Astrocyte of the cerebellum (primary cell): ENCODE results near the gene AOPEP.

Experiments used
- DNase-seq: peaks from one replicate; pipeline ENCODE4 v3.0.0-alpha.2; 2011; ENCODE audit warnings: low read depth
- H3K4me3 ChIP-seq: 2 replicates; pipeline ENCODE4 v1.5.1; 2011; ENCODE audit warnings: mild to moderate bottlenecking, low read depth, low read length, moderate library complexity
- CTCF ChIP-seq: IDR thresholded peaks from 2 replicates; pipeline ENCODE4 v1.5.1; 2012; ENCODE audit warnings: low read length, low read depth, moderate library complexity, mild to moderate bottlenecking; ENCODE audit errors: missing control alignments
- in situ Hi-C: cut with HindIII; loops from 2 replicates; pipeline ENCODE4 v1.10.0; 2017; ENCODE audit warnings: low sequenced_read_pairs

AOPEP gene

GRCh38 chr9:95023217-95024003, 296.9 kb downstream of the AOPEP start:
- in situ Hi-C loops, result no loop called here
- peak; percentile 73 for DNase-seq
- no peak overlapping the region for H3K4me3 ChIP-seq
- TF ChIP-seq CTCF, result no peak

- in situ Hi-C loops, result no loop called here
- no peak overlapping the region for H3K4me3 ChIP-seq
- no peak for DNase-seq
- TF ChIP-seq CTCF, result no peak
These were observed 297.7 kb downstream of the AOPEP start for GRCh38 chr9:95024097-95024671.

GRCh38 chr9:95025213-95026147, 299.0 kb downstream of the AOPEP start:
- H3K4me3 ChIP-seq, result no peak overlapping the region
- peak; percentile 58 for TF ChIP-seq CTCF
- in situ Hi-C loops, result no loop called here
- DNase-seq, result peak; percentile 65

- no peak overlapping the region for H3K4me3 ChIP-seq
- no peak for TF ChIP-seq CTCF
- in situ Hi-C loops, result no loop called here
- DNase-seq, result no peak
These were observed 299.6 kb downstream of the AOPEP start for GRCh38 chr9:95026148-95026524.

- H3K4me3 ChIP-seq, result no peak overlapping the region
- DNase-seq, result no peak
- no peak for TF ChIP-seq CTCF
These were observed 301.7 kb downstream of the AOPEP start for GRCh38 chr9:95027914-95028852.

More at GRCh38 chr9:95027914-95028852, 301.7 kb downstream of the AOPEP start:
- in situ Hi-C loops, result no loop called here
